Parathyroid adenoma (tissue), 2 donors: ENCODE data around the gene BRCA2.

Experiments
- H2AFZ ChIP-seq: fragments of 300-600 bp; sonication (generic); one replicate; pipeline ENCODE4 v1.7.0; 2017; ENCODE audit warnings: antibody characterized with exemption, mild to moderate bottlenecking
- H3K27ac ChIP-seq: fragments of 300-600 bp; sonication (generic); one replicate; pipeline ENCODE4 v1.7.0; 2017
- H3K27me3 ChIP-seq: fragments of 300-600 bp; sonication (generic); one replicate; pipeline ENCODE4 v1.7.0; 2017; ENCODE audit warnings: low read length; ENCODE audit not compliant: control insufficient read depth, insufficient read depth
- H3K36me3 ChIP-seq: fragments of 300-600 bp; sonication (generic); one replicate; pipeline ENCODE4 v1.7.0; 2017; ENCODE audit warnings: low read length; ENCODE audit not compliant: control insufficient read depth, insufficient read depth
- H3K4me1 ChIP-seq: fragments of 300-600 bp; sonication (generic); one replicate; pipeline ENCODE4 v1.7.0; 2017; ENCODE audit warnings: control low read depth
- H3K4me2 ChIP-seq: fragments of 300-600 bp; sonication (generic); one replicate; pipeline ENCODE4 v1.7.0; 2017; ENCODE audit warnings: low read length
- H3K4me3 ChIP-seq: fragments of 300-600 bp; sonication (generic); one replicate; pipeline ENCODE4 v1.7.0; 2017; ENCODE audit warnings: low read depth, low read length
- H3K79me2 ChIP-seq: fragments of 300-600 bp; sonication (generic); one replicate; pipeline ENCODE4 v1.7.0; 2017; ENCODE audit warnings: control low read depth
- H3K9ac ChIP-seq: fragments of 300-600 bp; sonication (generic); one replicate; pipeline ENCODE4 v1.7.0; 2017; ENCODE audit warnings: mild to moderate bottlenecking
- H3K9me3 ChIP-seq: fragments of 300-600 bp; sonication (generic); one replicate; pipeline ENCODE4 v1.7.0; 2017; ENCODE audit warnings: low read length; ENCODE audit not compliant: control insufficient read depth
- TF ChIP-seq, protein P1 (sequence below): fragments of 300-600 bp; sonication (generic); IDR thresholded peaks from one replicate; pipeline ENCODE4 v1.7.0; 2017; ENCODE audit warnings: antibody characterized with exemption, mild to moderate bottlenecking
- donor health status: primary hyperparathyroidism.

BRCA2 gene

DNA sequence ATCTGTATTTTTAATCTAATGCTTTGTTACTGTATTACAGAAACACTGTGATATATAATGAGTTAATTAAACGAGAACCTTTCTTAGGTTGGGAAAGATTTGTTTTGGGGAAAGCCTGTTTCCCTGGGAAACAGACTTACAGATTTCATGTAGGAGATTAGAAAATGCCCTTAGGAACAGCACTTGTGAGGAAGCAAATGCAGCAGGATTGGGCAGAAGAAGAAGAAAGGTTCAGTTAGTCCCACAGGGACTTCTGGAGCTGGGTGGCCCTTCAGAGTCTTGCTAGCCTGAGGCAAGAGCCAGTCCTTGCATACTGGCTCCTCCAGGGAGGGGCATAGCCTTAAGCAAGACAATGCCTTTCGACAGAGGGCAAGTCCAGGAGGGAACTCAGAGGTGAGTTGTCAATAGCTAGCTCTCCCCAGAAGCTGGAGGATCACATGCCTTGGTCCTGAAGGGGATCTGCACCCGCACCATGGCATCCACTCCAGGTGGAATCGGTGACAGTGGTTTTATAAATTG, 75.9 kb downstream of the BRCA2 start:
- H3K4me1 ChIP-seq: no peaks in the 10 kb centered on the region
- H3K4me3 ChIP-seq: no peak overlapping the region
- H3K4me2 ChIP-seq: no peak overlapping the region
- H3K9ac ChIP-seq: no peak overlapping the region
- no peaks in the 10 kb centered on the region for H3K9me3 ChIP-seq
- no peaks in the 10 kb centered on the region for H3K36me3 ChIP-seq
- no peaks in the 10 kb centered on the region for H3K27me3 ChIP-seq
- TF ChIP-seq, protein P1, sequence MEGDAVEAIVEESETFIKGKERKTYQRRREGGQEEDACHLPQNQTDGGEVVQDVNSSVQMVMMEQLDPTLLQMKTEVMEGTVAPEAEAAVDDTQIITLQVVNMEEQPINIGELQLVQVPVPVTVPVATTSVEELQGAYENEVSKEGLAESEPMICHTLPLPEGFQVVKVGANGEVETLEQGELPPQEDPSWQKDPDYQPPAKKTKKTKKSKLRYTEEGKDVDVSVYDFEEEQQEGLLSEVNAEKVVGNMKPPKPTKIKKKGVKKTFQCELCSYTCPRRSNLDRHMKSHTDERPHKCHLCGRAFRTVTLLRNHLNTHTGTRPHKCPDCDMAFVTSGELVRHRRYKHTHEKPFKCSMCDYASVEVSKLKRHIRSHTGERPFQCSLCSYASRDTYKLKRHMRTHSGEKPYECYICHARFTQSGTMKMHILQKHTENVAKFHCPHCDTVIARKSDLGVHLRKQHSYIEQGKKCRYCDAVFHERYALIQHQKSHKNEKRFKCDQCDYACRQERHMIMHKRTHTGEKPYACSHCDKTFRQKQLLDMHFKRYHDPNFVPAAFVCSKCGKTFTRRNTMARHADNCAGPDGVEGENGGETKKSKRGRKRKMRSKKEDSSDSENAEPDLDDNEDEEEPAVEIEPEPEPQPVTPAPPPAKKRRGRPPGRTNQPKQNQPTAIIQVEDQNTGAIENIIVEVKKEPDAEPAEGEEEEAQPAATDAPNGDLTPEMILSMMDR: no peak
- no peak overlapping the region for H3K27ac ChIP-seq
- no peak overlapping the region for H2AFZ ChIP-seq
- H3K79me2 ChIP-seq: no peaks in the 10 kb centered on the region

DNA sequence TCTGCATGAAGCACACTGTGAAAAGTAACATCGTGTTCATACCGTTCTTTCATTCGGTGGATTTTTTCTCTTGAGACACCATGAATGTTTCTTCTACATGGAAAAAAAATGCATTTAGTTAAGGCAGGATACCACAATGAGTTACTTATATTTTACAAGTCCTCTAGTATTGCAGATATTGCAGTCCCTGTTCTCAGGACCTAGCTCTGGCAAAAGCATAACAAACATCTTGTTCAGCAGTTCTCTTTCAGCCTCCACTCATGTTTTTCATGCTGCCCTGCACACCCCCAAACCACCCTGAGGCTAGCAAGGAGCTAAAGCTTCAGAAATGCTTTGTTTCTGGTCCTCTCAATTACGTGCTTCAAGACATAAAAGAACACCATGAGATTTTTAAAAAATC, 87.8 kb downstream of the BRCA2 start:
- H3K9ac ChIP-seq: no peak overlapping the region
- no peak overlapping the region for H3K4me3 ChIP-seq
- H3K9me3 ChIP-seq: no peaks in the 10 kb centered on the region
- no peaks in the 10 kb centered on the region for H3K79me2 ChIP-seq
- TF ChIP-seq, protein P1: no peak
- no peaks in the 10 kb centered on the region for H3K36me3 ChIP-seq
- H3K4me1 ChIP-seq: no peaks in the 10 kb centered on the region
- no peaks in the 10 kb centered on the region for H3K27me3 ChIP-seq
- no peak overlapping the region for H3K27ac ChIP-seq
- no peak overlapping the region for H3K4me2 ChIP-seq
- no peak overlapping the region for H2AFZ ChIP-seq

DNA sequence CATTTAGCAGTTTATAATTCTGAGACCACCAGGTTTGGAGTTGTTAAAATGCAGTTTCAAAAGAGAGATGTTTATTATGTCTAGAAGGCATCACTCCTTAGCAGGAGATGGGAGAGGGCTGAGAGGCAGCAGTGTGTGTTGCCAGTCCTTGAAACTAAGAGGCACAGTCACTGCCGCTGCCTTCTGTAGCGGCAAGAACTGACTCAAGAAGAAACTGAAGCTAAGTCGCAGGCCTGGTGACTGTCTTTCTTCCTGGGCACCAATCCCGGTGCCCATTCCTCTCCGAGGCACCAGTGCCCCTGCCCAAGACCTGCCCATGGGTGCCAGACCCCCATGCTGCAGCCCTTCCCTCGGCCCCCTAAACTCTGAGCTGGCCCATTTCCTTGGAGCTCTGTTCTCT, 92.5 kb downstream of the BRCA2 start:
- Histone ChIP-seq H3K9me3 (no peaks in the 10 kb centered on the region), H3K27me3 (no peaks in the 10 kb centered on the region), H3K4me3 (no peak overlapping the region), H3K36me3 (no peaks in the 10 kb centered on the region), H3K4me1 (peaks cover 3% of the 10 kb centered on the region), H3K4me2 (no peak overlapping the region), H2AFZ (no peak overlapping the region), H3K27ac (no peak overlapping the region), H3K9ac (no peak overlapping the region), H3K79me2 (no peaks in the 10 kb centered on the region)
- TF ChIP-seq, protein P1: no peak

DNA sequence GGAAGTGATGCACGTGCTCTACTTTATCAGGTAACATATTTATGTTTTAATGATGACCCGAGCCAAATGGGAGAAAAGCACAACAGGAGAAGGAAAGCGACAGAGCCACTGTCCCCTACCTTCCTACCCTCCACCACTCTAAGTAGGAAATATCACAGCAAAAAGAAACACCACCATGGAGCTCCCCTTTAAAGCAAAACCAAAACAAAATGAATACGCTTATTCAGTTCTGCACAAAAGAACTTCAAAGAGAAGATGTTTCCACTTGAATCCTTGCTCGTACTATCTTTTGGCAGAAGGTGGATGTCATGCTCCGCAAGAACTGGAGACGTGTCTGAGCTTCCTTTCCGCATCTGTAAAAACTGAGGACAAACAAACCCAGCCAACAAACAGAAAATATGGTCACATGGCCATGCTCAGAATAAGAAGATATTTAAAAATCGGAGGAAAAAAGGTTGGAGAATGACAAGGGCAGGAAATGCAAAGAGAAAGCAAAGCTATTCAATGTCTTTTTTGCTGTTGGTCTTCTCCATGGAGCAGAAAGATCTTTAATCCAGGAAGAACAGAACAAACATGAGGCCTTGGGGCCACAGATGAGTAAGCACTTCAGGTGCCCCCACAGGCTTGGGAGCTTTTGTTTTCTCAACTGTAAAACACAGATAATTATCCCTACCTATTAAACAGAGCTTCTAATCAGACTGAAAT, 93.1 kb downstream of the BRCA2 start:
- Histone ChIP-seq H3K9me3 (no peaks in the 10 kb centered on the region), H3K9ac (no peak overlapping the region), H3K4me2 (no peak overlapping the region), H3K79me2 (no peaks in the 10 kb centered on the region), H3K27me3 (no peaks in the 10 kb centered on the region), H3K4me1 (peaks cover 3% of the 10 kb centered on the region), H3K4me3 (no peak overlapping the region), H3K36me3 (no peaks in the 10 kb centered on the region), H3K27ac (no peak overlapping the region), H2AFZ (no peak overlapping the region)
- TF ChIP-seq, protein P1: no peak

DNA sequence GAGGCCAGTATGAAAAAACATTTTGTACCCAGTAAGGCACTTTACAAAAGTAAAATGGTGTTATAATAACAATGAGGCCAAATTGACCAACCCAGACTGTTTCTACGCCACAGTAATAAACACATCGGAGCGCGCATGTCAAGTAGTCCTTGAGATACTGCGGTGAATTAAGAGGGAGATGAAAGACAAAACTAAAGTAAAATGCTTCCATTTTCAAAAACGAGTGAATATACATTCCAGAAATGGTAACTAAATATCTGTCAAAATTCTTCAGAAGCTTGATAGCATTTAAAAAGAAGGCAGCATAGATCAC, 93.6 kb downstream of the BRCA2 start:
- Histone ChIP-seq H3K9ac (no peak overlapping the region), H3K4me2 (no peak overlapping the region), H3K4me3 (no peak overlapping the region), H3K36me3 (no peaks in the 10 kb centered on the region), H3K27ac (no peak overlapping the region), H3K79me2 (no peaks in the 10 kb centered on the region), H3K27me3 (no peaks in the 10 kb centered on the region), H2AFZ (no peak overlapping the region), H3K9me3 (no peaks in the 10 kb centered on the region), H3K4me1 (peaks cover 3% of the 10 kb centered on the region)
- TF ChIP-seq, protein P1: no peak
